Endothelial cell of umbilical vein (primary cell): ENCODE data around the gene UROC1.

Experiments
- CTCF ChIP-seq, 2 donors: IDR thresholded peaks; 1 replicate in 1 of 2; 2 replicates in 1 of 2; pipeline ENCODE4 v1.5.1; 2011; ENCODE audit warnings: low read length in 2 of 2, mild to moderate bottlenecking in 2 of 2, moderate library complexity in 2 of 2, control low read depth in 1 of 2, inconsistent platforms in 1 of 2, low read depth in 1 of 2; ENCODE audit not compliant: insufficient read depth in 1 of 2; ENCODE audit errors: extremely low read depth in 1 of 2
- JUN ChIP-seq: IDR thresholded peaks from 2 replicates; pipeline ENCODE4 v1.6.1; 2011; ENCODE audit warnings: borderline replicate concordance, low read depth; ENCODE audit not compliant: insufficient read length, insufficient read depth
- MAX ChIP-seq: IDR thresholded peaks from 2 replicates; pipeline ENCODE4 v1.6.1; 2011; ENCODE audit not compliant: insufficient read depth, insufficient read length
- MYC ChIP-seq: IDR thresholded peaks from one replicate; pipeline ENCODE4 v1.6.1; 2011; ENCODE audit warnings: mild to moderate bottlenecking, low read depth, low read length
- POLR2AphosphoS5 ChIP-seq: IDR thresholded peaks from 2 replicates; pipeline ENCODE4 v1.6.1; 2012; ENCODE audit warnings: low read depth, mild to moderate bottlenecking, control low read depth, low read length, moderate library complexity; ENCODE audit not compliant: insufficient read depth

- TF ChIP-seq CTCF (IDR thresholded peaks at IDR 0.05; ENCODE audit: extremely low read depth in 1 of 2, insufficient read depth in 1 of 2, low read depth in 1 of 2, low read length in 2 of 2) (no peak), POLR2AphosphoS5 (no peak), MYC (no peak), JUN (no peak), MAX (no peak)
These were observed 63.5 kb downstream of the UROC1 start for GRCh38 chr3:126454025-126454424.
